BLaER1 (cell line): ENCODE measurements around the gene ATP5ME.
"Not testable (repeated sequence)": the region's sequence is repeated elsewhere in the genome, so short reads cannot be mapped to it uniquely, and the experiment has no call there.

Experiments used
- H3K27ac ChIP-seq: shearing (Covaris generic); formaldehyde crosslinking; 2 replicates; pipeline ENCODE4 v1.8.1; 2022
- H3K27me3 ChIP-seq: shearing (Covaris generic); formaldehyde crosslinking; 2 replicates; pipeline ENCODE4 v1.8.1; 2022
- H3K36me3 ChIP-seq: shearing (Covaris generic); formaldehyde crosslinking; 2 replicates; pipeline ENCODE4 v1.8.1; 2022
- H3K4me1 ChIP-seq: shearing (Covaris generic); formaldehyde crosslinking; 2 replicates; pipeline ENCODE4 v1.8.1; 2022
- H3K4me2 ChIP-seq: shearing (Covaris generic); formaldehyde crosslinking; 2 replicates; pipeline ENCODE4 v1.8.1; 2022
- H3K4me3 ChIP-seq: shearing (Covaris generic); formaldehyde crosslinking; 2 replicates; pipeline ENCODE4 v1.8.1; 2022
- H3K9ac ChIP-seq: shearing (Covaris generic); formaldehyde crosslinking; 2 replicates; pipeline ENCODE4 v1.8.1; 2022
- H3K9me3 ChIP-seq: shearing (Covaris generic); formaldehyde crosslinking; 2 replicates; pipeline ENCODE4 v1.8.1; 2022
- H4K20me1 ChIP-seq: shearing (Covaris generic); formaldehyde crosslinking; 2 replicates; pipeline ENCODE4 v1.8.1; 2022
- Cebpa-rat ChIP-seq: shearing (Covaris generic); IDR thresholded peaks from 2 replicates; pipeline ENCODE4 v1.8.1; 2022

Gene ATP5ME

DNA sequence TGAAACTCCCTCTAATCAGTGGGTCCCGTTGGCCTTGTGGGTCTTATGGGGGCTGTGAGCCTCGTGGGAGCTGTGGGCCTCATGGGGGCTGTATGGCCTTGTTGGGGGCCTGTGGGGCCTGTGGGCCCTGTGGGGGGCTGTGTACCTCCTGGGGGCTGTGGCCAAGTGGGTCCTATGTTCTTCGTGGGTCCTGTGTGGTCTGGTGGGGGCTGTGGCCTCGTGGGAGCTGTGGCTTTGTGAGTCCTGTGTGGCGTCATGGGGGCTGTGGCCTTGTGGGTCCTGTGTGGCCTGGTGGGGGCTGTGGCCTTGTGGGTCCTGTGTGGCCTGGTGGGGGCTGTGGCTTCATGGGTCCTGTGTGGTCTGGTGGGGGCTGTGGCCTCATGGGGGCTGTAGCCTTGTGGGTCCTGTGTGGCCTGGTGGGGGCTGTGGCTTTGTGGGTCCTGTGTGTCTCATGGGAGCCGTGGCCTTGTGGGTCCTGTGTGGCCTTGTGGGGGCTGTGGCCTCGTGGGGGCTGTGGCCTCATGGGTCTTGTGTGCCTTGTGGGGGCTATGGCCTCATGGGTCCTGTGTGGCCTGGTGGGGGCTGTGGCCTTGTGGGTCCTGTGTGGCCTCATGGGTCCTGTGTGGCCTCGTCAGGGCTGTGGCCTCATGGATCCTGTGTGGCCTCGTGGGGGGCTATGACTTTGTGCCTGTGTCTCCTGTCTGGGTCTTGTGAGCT, 39.0 kb upstream of the ATP5ME start:
- peaks cover 44% of the 10 kb centered on the region for H3K4me1 ChIP-seq
- H3K36me3 ChIP-seq, result peaks cover 76% of the 10 kb centered on the region
- no peak for TF ChIP-seq Cebpa-rat
- H3K9ac ChIP-seq, result no peak overlapping the region
- peak overlapping the region; percentile 3; the same call in 1 of the 2 replicates for H3K4me2 ChIP-seq
- no peaks in the 10 kb centered on the region for H3K27me3 ChIP-seq
- no peak overlapping the region for H3K27ac ChIP-seq
- H3K9me3 ChIP-seq, result peaks cover 12% of the 10 kb centered on the region
- no peak overlapping the region for H3K4me3 ChIP-seq
- peaks cover 100% of the 10 kb centered on the region for H4K20me1 ChIP-seq

DNA sequence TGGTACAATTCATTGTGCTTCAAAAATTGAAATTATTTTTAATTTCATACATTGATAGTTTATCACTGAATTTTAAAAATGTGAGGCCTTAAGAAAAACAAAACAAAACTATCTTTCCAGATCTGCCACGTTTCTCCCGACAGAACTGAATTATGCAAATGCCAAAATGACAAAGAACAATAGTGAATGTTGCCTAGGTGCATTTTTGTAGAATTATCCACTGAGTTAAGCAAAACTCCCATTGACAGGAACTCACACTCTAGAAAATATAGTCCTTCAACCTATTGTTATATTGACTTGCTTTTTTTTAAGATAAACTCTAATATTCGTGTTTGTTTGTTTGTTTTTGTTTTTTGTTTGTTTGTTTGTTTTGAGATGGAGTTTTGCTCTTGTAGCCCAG, 38.0 kb upstream of the ATP5ME start:
- Histone ChIP-seq H3K9ac (no peak overlapping the region), H3K27ac (no peak overlapping the region), H3K27me3 (no peaks in the 10 kb centered on the region), H3K36me3 (peaks cover 68% of the 10 kb centered on the region), H4K20me1 (peaks cover 100% of the 10 kb centered on the region), H3K4me2 (no peak overlapping the region), H3K9me3 (peaks cover 12% of the 10 kb centered on the region), H3K4me3 (no peak overlapping the region), H3K4me1 (peaks cover 44% of the 10 kb centered on the region)
- no peak for TF ChIP-seq Cebpa-rat

DNA sequence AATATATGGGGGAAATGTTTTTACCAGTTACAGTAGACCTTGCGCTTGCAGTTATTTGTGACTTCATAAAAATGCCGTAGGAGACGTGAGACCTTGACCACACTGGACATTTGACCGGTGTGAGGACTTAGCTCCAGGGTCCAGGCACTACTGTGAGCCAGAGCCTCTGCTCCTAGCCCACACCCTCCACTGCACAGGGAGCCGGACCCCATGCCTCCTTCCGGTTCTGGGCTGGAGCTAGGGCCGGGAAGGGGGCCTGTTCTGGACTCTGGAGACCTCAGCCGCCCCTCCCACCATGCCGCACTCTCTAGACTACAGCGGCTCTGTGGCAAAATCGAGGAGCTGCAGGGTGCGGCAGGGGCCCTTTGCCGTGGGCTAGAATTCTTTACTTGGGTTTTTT, 36.8 kb upstream of the ATP5ME start:
- H3K4me2 ChIP-seq, result no peak overlapping the region
- H4K20me1 ChIP-seq, result peaks cover 94% of the 10 kb centered on the region
- no peak overlapping the region for H3K27ac ChIP-seq
- no peaks in the 10 kb centered on the region for H3K27me3 ChIP-seq
- peaks cover 12% of the 10 kb centered on the region for H3K9me3 ChIP-seq
- peaks cover 44% of the 10 kb centered on the region for H3K4me1 ChIP-seq
- H3K4me3 ChIP-seq, result no peak overlapping the region
- peaks cover 63% of the 10 kb centered on the region for H3K36me3 ChIP-seq
- TF ChIP-seq Cebpa-rat, result no peak
- no peak overlapping the region for H3K9ac ChIP-seq

DNA sequence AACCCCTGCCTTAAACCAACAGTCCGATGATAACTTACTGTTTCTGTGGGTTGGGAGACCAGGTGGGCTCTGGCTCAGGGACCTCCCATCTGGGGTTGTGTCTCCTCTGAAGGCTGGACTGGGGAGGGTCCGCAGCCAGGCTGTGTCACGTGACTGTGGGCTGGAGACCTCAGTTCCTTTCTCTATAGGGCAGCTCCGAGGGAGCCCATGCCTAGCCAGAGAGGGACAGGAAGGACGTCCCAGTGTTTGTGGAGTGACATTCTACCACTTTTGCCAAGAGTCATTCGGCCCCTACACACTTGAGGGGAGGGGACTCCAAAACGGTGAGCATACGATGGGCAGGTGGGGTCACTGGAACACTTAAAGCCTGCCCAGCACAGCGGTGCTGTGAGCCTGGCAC, 36.0 kb upstream of the ATP5ME start:
- H4K20me1 ChIP-seq, result peaks cover 86% of the 10 kb centered on the region
- no peaks in the 10 kb centered on the region for H3K27me3 ChIP-seq
- H3K9me3 ChIP-seq, result peaks cover 12% of the 10 kb centered on the region

DNA sequence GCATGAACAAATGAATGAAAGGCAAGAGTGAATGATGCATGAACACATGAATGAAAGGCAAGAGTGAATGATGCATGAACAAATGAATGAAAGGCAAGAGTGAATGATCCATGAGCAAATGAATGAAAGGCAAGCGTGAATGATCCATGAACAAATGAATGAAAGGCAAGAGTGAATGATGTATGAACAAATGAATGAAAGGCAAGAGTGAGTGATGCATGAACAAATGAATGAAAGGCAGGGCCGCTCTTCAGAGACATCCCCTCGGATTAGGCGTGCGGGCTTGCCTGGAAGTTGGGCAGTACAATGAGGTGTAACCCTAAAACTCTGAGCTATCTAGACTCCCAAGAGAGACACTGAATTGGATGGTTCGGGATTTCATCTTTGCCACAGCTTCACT, 35.3 kb upstream of the ATP5ME start:
- H3K36me3 ChIP-seq, result peaks cover 51% of the 10 kb centered on the region
- H3K27ac ChIP-seq, result no peak overlapping the region
- H3K9ac ChIP-seq, result no peak overlapping the region
- H3K27me3 ChIP-seq, result no peaks in the 10 kb centered on the region
- H3K4me2 ChIP-seq, result peak overlapping the region; percentile 91; the same call in 1 of the 2 replicates
- H4K20me1 ChIP-seq, result peaks cover 79% of the 10 kb centered on the region
- H3K4me3 ChIP-seq, result no peak overlapping the region
- peaks cover 12% of the 10 kb centered on the region for H3K9me3 ChIP-seq
- TF ChIP-seq Cebpa-rat, result no peak
- H3K4me1 ChIP-seq, result peaks cover 44% of the 10 kb centered on the region

More for the DNA sequence above, 36.0 kb upstream of the ATP5ME start:
- Histone ChIP-seq H3K4me3 (no peak overlapping the region), H3K4me2 (peak overlapping the region; percentile 91; the same call in 1 of the 2 replicates), H3K27ac (no peak overlapping the region), H3K9ac (no peak overlapping the region), H3K36me3 (peaks cover 59% of the 10 kb centered on the region), H3K4me1 (peaks cover 44% of the 10 kb centered on the region)
- no peak for TF ChIP-seq Cebpa-rat

DNA sequence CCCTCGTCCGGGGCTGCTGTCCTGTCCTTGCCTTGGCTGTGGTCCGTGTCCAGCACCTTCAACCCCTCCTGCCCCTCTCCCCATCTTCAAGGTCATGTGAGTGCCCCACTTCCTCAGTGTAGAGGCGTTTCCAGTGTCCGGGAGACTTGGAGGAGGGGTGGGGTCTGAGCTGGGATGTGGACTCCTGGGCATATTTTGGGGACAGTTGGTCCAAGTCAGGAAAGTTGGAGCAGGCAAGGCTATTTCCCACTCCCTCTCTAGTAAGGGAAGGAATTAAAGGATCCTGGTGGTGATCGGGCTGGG, 34.5 kb upstream of the ATP5ME start:
- peak overlapping the region; percentile 95; the same call in 1 of the 2 replicates for H3K4me3 ChIP-seq
- no peak for TF ChIP-seq Cebpa-rat
- peaks cover 71% of the 10 kb centered on the region for H4K20me1 ChIP-seq
- peaks cover 44% of the 10 kb centered on the region for H3K4me1 ChIP-seq
- H3K9me3 ChIP-seq, result peaks cover 12% of the 10 kb centered on the region
- H3K27ac ChIP-seq, result no peak overlapping the region
- no peaks in the 10 kb centered on the region for H3K27me3 ChIP-seq
- peaks cover 44% of the 10 kb centered on the region for H3K36me3 ChIP-seq
- H3K9ac ChIP-seq, result no peak overlapping the region
- H3K4me2 ChIP-seq, result peak overlapping the region; percentile 91

DNA sequence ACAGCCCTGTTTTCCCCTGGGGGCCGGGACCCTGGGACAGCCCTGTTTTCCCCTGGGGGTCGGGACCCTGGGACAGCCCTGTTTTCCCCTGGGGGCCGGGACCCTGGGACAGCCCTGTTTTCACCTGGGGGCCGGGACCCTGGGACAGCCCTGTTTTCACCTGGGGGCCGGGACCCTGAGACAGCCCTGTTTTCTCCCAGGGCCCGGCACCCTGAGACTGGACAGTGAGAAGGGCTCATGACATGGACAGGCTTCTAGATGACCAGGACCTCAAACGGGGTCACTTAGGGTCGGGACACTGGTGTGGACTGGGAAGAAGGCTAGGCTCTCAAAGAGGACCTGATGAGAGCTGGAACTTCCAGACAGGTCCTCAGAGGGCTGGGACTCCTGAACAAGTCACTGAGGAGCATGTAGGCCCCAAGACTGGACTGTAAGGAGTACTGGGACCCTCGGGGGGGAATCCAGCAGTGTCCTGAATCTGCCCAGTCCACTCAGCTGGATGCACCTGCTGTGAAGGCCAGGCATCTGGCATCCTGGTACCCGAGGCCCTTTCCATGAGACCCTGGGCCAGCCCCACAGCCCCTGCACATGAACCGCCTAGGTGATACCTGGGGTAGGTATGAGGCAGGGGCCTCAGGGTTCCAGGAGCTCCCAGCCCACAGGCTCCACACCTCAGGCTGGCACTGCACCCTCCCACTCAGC, 34.0 kb upstream of the ATP5ME start:
- Histone ChIP-seq H4K20me1 (peaks cover 66% of the 10 kb centered on the region), H3K27ac (no peak overlapping the region), H3K4me2 (peak overlapping the region; percentile 91), H3K9me3 (peaks cover 12% of the 10 kb centered on the region), H3K36me3 (peaks cover 39% of the 10 kb centered on the region), H3K4me3 (peak overlapping the region; percentile 95), H3K9ac (peak overlapping the region; percentile 100; the same call in 1 of the 2 replicates), H3K27me3 (no peaks in the 10 kb centered on the region), H3K4me1 (peaks cover 41% of the 10 kb centered on the region)
- no peak for TF ChIP-seq Cebpa-rat

DNA sequence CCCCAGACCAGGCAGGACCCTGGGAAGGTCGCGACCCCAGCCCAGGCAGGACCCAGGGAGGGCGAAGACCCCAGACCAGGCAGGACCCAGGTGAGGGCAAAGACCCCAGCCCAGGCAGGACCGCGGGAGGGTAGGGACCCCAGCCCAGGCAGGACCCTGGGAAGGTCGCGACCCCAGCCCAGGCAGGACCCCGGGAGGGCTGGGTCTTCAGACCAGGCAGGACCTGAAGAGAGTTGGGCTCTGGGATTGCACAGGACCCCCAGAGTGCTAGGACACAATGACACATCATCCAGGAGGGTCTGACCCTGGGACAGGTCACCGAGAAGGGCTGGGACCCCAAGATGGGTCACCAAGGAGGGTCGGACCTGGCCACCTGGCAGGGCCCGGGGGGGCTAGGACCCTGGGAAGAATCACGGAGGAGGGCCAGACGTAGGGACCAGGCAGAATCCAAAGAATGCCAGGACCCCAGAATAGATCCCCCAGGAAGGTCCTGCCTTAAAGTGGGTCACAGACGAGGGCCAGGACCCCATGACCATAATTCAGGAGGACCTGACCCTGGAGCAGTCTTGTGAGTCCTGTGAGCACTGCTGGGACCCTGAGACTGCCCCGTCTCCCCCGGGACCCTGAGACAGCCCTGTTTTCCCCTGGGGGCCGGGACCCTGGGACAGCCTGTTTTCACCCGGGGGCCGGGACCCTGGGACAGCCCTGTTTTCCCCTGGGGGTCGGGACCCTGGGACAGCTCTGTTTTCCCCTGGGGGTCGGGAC, 32.9 kb upstream of the ATP5ME start:
- H3K4me3 ChIP-seq, result peak overlapping the region; percentile 95
- H3K27me3 ChIP-seq, result no peaks in the 10 kb centered on the region
- H3K9me3 ChIP-seq, result peaks cover 12% of the 10 kb centered on the region
- H3K4me1 ChIP-seq, result peaks cover 34% of the 10 kb centered on the region
- H4K20me1 ChIP-seq, result peaks cover 55% of the 10 kb centered on the region
- peak overlapping the region; percentile 91 for H3K4me2 ChIP-seq
- H3K9ac ChIP-seq, result peak overlapping the region; percentile 100
- TF ChIP-seq Cebpa-rat, result no peak
- peak overlapping the region; percentile 100 for H3K27ac ChIP-seq
- peaks cover 34% of the 10 kb centered on the region for H3K36me3 ChIP-seq

DNA sequence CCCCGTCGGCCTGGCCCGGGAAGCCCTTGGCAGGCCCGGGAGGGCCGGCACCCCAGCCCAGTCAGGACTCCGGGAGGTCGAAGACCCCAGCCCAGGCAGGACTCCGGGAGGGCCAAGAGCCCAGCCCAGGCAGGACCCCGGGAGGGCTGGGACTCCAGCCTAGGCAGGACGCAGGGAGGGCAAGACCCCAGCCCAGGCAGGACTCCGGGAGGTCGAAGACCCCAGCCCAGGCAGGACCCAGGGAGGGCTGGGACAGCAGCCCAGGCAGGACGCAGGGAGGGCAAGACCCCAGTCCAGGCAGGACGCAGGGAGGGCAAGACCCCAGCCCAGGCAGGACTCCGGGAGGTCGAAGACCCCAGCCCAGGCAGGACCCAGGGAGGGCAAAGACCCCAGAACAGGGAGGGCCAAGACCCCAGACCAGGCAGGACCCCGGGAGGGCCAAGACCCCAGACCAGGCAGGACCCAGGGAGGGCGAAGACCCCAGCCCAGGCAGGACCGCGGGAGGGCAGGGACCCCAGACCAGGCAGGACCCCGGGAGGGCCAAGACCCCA, 32.1 kb upstream of the ATP5ME start:
- H3K4me1 ChIP-seq, result peaks cover 34% of the 10 kb centered on the region
- H3K9me3 ChIP-seq, result peaks cover 12% of the 10 kb centered on the region
- peaks cover 33% of the 10 kb centered on the region for H3K36me3 ChIP-seq
- peak overlapping the region; percentile 95 for H3K4me3 ChIP-seq
- H4K20me1 ChIP-seq, result peaks cover 47% of the 10 kb centered on the region
- peak overlapping the region; percentile 91 for H3K4me2 ChIP-seq
- peak overlapping the region; percentile 100 for H3K9ac ChIP-seq
- H3K27ac ChIP-seq, result peak overlapping the region; percentile 100
- not testable (repeated sequence) for H3K27me3 ChIP-seq
